OCI-LY3 (cell line): ENCODE measurements around the gene RUNX2.

Experiments used
- H2AFZ ChIP-seq: fragments of 200-600, 300-600 bp; shearing (Covaris generic); 2 replicates; pipeline ENCODE4 v1.6.0; 2014; ENCODE audit warnings: antibody characterized with exemption, low read depth, low read length
- H3K27ac ChIP-seq: fragments of 200-600, 300-600 bp; sonication (generic); 2 replicates; pipeline ENCODE4 v1.5.1; 2014; ENCODE audit warnings: mild to moderate bottlenecking, low read length, moderate library complexity, mixed read lengths
- H3K27me3 ChIP-seq: fragments of 200-600, 300-600 bp; sonication (generic); 2 replicates; pipeline ENCODE4 v1.6.1; 2014; ENCODE audit warnings: low read depth, low read length, mixed read lengths
- H3K36me3 ChIP-seq: fragments of 200-600, 300-600 bp; sonication (generic); replicated peaks from 2 replicates; pipeline ENCODE3; 2014; ENCODE audit warnings: low read depth, low read length, mixed read lengths
- H3K4me1 ChIP-seq: fragments of 300-600, 200-600 bp; sonication (generic); 2 replicates; pipeline ENCODE4 v1.6.1; 2014; ENCODE audit warnings: low read length, mixed read lengths
- H3K4me2 ChIP-seq: fragments of 200-600, 300-600 bp; sonication (generic); 2 replicates; pipeline ENCODE4 v1.6.1; 2014; ENCODE audit warnings: low read length, mixed read lengths
- H3K4me3 ChIP-seq: fragments of 300-600, 200-600 bp; sonication (generic); 2 replicates; pipeline ENCODE4 v1.5.1; 2014; ENCODE audit warnings: antibody characterized with exemption, mild to moderate bottlenecking, low read length, moderate library complexity
- H3K79me2 ChIP-seq: fragments of 300-600, 200-600 bp; shearing (Covaris generic); 2 replicates; pipeline ENCODE4 v1.6.1; 2014; ENCODE audit warnings: mild to moderate bottlenecking, low read length, mixed read lengths
- H3K9ac ChIP-seq: fragments of 300-600, 200-600 bp; shearing (Covaris generic); 2 replicates; pipeline ENCODE4 v1.6.0; 2014; ENCODE audit warnings: mild to moderate bottlenecking, low read length, moderate library complexity
- H3K9me3 ChIP-seq: fragments of 200-600, 300-600 bp; shearing (Covaris generic); 2 replicates; pipeline ENCODE4 v1.6.1; 2014; ENCODE audit warnings: low read length, mixed read lengths; ENCODE audit not compliant: insufficient read depth
- H4K20me1 ChIP-seq: fragments of 200-600, 300-600 bp; sonication (generic); 2 replicates; pipeline ENCODE4 v1.6.1; 2016; ENCODE audit warnings: low read length, mixed read lengths; ENCODE audit not compliant: insufficient read depth
- CTCF ChIP-seq: fragments of 200-600, 300-600 bp; sonication (generic); IDR thresholded peaks from 2 replicates; pipeline ENCODE4 v1.5.1; 2014; ENCODE audit warnings: antibody characterized with exemption, low read length, low read depth
- EZH2phosphoT487 ChIP-seq: fragments of 200-600 bp; shearing (Covaris generic); IDR thresholded peaks from 2 replicates; pipeline ENCODE4 v1.6.1; 2018; ENCODE audit warnings: antibody characterized with exemption, mixed run types, low read depth

RUNX2 gene

GRCh38 chr6:45595010-45595851 lies 267.1 kb downstream of the RUNX2 start:
- H3K9me3 ChIP-seq: no peaks in the 10 kb centered on the region
- H3K27me3 ChIP-seq: peaks cover 16% of the 10 kb centered on the region
- peaks cover 2% of the 10 kb centered on the region for H3K4me1 ChIP-seq
- H3K27ac ChIP-seq: no peak overlapping the region
- H3K9ac ChIP-seq: no peak overlapping the region
- H3K36me3 ChIP-seq: no peaks in the 10 kb centered on the region
- no peaks in the 10 kb centered on the region for H3K79me2 ChIP-seq
- H3K4me2 ChIP-seq: no peak overlapping the region
- no peak overlapping the region for H2AFZ ChIP-seq
- H3K4me3 ChIP-seq: no peak overlapping the region
- no peaks in the 10 kb centered on the region for H4K20me1 ChIP-seq
- no peak for TF ChIP-seq CTCF
- TF ChIP-seq EZH2phosphoT487: no peak

GRCh38 chr6:45597424-45597823 lies 269.3 kb downstream of the RUNX2 start:
- Histone ChIP-seq H3K79me2 (no peaks in the 10 kb centered on the region), H3K9ac (no peak overlapping the region)
- TF ChIP-seq CTCF: no peak
- TF ChIP-seq EZH2phosphoT487: no peak

GRCh38 chr6:45599053-45599452 lies 270.9 kb downstream of the RUNX2 start:
- H2AFZ ChIP-seq: no peak overlapping the region
- no peak overlapping the region for H3K27ac ChIP-seq
- H3K36me3 ChIP-seq: no peaks in the 10 kb centered on the region
- peaks cover 32% of the 10 kb centered on the region for H3K27me3 ChIP-seq
- H3K4me1 ChIP-seq: no peaks in the 10 kb centered on the region
- H3K4me2 ChIP-seq: no peak overlapping the region
- no peaks in the 10 kb centered on the region for H4K20me1 ChIP-seq
- H3K9me3 ChIP-seq: no peaks in the 10 kb centered on the region; the same call in 1 of the 2 replicates
- H3K4me3 ChIP-seq: no peak overlapping the region
- H3K9ac ChIP-seq: no peak overlapping the region
- TF ChIP-seq EZH2phosphoT487: no peak
- TF ChIP-seq CTCF: no peak
- H3K79me2 ChIP-seq: no peaks in the 10 kb centered on the region

More at GRCh38 chr6:45597424-45597823, 269.3 kb downstream of the RUNX2 start:
- Histone ChIP-seq H2AFZ (no peak overlapping the region), H4K20me1 (no peaks in the 10 kb centered on the region), H3K4me1 (no peaks in the 10 kb centered on the region), H3K4me3 (no peak overlapping the region), H3K36me3 (no peaks in the 10 kb centered on the region), H3K27me3 (peaks cover 24% of the 10 kb centered on the region), H3K9me3 (no peaks in the 10 kb centered on the region; the same call in 1 of the 2 replicates), H3K27ac (no peak overlapping the region), H3K4me2 (no peak overlapping the region)

GRCh38 chr6:45605971-45606370 lies 277.8 kb downstream of the RUNX2 start:
- Histone ChIP-seq H2AFZ (no peak overlapping the region), H3K4me2 (no peak overlapping the region), H3K4me1 (0 out of 2 replicates have a peak, but pooled peaks cover 5% of the 10 kb centered on the region), H4K20me1 (no peaks in the 10 kb centered on the region), H3K9me3 (no peaks in the 10 kb centered on the region; the same call in 1 of the 2 replicates), H3K79me2 (no peaks in the 10 kb centered on the region), H3K27me3 (peaks cover 57% of the 10 kb centered on the region), H3K9ac (no peak overlapping the region), H3K36me3 (no peaks in the 10 kb centered on the region), H3K4me3 (no peak overlapping the region), H3K27ac (no peak overlapping the region)
- TF ChIP-seq EZH2phosphoT487: no peak
- no peak for TF ChIP-seq CTCF
